ENCODE results near the gene AFAP1L1.
A peak's percentile ranks its signal among the peaks of the same experiment; 100 is the strongest.

The AFAP1L1 gene

DNA sequence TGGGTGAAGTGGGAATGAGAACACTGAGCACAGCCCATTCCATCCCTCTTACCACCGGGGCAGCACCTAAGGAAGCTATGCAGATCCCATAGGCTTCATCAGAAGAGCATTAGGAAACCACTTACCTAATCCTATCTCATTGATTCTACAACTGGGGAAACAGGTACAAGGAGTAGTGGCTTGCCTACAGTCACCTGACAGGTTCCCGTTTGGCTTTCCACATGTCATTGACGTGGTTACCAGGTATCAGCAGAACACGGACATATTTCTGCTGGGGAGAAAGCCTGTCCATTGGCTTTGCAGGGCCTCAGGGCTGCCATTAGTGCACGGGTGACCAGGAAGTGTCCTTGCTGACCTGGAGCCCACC is 11.3 kb downstream of the AFAP1L1 start:
- DNase-seq, result no peak
- Histone ChIP-seq H3K27me3 (ENCODE audit: insufficient read depth, low read depth, severe bottlenecking) (peaks cover 32% of the 10 kb centered on the region), H3K27ac (no peak overlapping the region), H3K4me3 (ENCODE audit: low read depth, low read length) (no peak overlapping the region), H3K36me3 (no peaks in the 10 kb centered on the region), H3K9me3 (ENCODE audit: severe bottlenecking) (no peaks in the 10 kb centered on the region)
- TF ChIP-seq, protein P1, sequence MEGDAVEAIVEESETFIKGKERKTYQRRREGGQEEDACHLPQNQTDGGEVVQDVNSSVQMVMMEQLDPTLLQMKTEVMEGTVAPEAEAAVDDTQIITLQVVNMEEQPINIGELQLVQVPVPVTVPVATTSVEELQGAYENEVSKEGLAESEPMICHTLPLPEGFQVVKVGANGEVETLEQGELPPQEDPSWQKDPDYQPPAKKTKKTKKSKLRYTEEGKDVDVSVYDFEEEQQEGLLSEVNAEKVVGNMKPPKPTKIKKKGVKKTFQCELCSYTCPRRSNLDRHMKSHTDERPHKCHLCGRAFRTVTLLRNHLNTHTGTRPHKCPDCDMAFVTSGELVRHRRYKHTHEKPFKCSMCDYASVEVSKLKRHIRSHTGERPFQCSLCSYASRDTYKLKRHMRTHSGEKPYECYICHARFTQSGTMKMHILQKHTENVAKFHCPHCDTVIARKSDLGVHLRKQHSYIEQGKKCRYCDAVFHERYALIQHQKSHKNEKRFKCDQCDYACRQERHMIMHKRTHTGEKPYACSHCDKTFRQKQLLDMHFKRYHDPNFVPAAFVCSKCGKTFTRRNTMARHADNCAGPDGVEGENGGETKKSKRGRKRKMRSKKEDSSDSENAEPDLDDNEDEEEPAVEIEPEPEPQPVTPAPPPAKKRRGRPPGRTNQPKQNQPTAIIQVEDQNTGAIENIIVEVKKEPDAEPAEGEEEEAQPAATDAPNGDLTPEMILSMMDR (IDR thresholded peaks at IDR 0.05; ENCODE audit: low read depth, low read length), result no peak

DNA sequence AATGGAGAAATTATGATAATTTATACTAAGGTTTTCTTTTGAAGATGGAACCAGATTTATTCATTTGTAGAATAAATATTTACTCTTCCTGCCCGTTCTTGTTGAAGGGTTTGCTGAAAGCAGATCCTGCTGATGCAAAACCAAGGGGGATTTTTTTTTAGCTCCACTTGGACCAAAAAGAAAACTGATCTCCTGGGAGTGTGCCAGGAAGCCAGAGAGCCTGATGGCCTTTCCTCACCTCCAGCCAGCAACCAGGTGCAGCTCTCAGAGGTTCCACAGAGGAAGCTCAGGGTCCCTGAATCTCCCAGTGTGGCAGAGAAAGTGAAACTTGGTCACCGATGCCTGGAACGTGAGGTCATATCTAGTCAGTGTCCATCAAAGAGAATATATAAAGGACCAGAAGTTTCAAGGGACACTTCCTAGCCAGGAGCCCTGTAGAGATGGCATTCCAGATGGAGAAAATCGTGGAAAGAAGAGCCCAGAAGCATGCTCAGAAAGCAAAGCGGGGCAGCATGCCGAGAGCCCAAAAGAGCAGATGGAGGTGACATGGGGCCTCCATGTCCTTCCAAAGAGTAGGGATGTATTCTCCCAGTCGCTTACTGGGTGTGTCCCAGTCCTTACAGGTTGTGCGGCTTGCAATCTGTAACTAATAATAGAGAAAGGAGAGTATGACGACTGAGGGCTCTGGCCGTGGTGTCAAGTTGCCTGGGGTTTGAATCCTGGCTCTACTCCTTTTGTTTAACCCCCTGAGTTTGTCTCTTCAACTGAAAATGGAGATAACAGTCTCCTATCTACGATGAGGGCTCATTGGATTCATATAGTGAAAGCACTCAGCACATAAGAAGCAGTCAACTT is 12.2 kb downstream of the AFAP1L1 start:
- DNase-seq, result no peak
- H3K27ac ChIP-seq, result no peak overlapping the region
- H3K27me3 ChIP-seq (ENCODE audit: insufficient read depth, low read depth, severe bottlenecking), result peaks cover 26% of the 10 kb centered on the region
- no peaks in the 10 kb centered on the region for H3K36me3 ChIP-seq
- TF ChIP-seq, protein P1 (IDR thresholded peaks at IDR 0.05; ENCODE audit: low read depth, low read length), result no peak
- H3K9me3 ChIP-seq (ENCODE audit: severe bottlenecking), result no peaks in the 10 kb centered on the region
- H3K4me3 ChIP-seq (ENCODE audit: low read depth, low read length), result no peak overlapping the region

DNA sequence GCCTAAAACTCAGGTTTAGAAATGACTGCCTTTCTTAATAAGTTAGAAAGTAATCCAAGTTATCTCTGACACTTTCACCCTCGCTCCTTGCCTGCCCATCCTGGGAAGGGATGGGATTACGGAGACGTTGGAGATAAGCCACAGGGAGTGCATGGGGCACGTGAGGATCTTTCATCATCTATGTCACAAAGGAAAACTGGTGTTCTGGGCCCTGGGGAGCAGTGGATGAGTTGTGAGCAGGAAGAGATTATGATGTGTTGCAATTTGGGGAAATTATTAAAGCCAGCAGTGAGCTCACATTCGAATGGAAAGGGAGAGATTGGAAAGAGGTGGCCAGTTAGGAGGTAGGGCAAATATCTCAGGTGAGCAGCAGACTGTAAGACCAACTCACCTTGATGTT is 12.8 kb downstream of the AFAP1L1 start:
- Histone ChIP-seq H3K9me3 (ENCODE audit: severe bottlenecking) (no peaks in the 10 kb centered on the region), H3K36me3 (no peaks in the 10 kb centered on the region), H3K27ac (no peak overlapping the region), H3K4me3 (ENCODE audit: low read depth, low read length) (no peak overlapping the region), H3K27me3 (ENCODE audit: insufficient read depth, low read depth, severe bottlenecking) (peaks cover 27% of the 10 kb centered on the region)
- TF ChIP-seq, protein P1 (IDR thresholded peaks at IDR 0.05; ENCODE audit: low read depth, low read length), result no peak
- peak; percentile 32 for DNase-seq

DNA sequence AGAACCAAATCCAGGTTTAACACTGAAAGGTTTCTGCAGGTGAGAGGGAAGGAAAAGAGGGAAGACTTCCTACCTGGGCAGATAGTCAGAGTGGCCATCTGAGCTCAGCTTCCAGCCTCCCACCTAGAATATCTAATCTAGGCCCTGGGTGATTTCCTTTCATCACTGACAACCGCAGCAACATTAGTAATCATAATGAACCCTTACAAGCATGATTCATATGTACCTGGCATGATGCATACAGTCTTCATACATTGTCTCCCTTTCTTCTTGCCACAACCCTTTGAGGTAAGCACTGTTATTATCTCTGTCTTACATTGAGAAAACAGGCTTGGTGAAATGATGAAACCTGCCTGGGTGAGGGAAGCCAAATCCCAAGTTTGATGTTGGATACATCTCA is 13.5 kb downstream of the AFAP1L1 start:
- Histone ChIP-seq H3K9me3 (ENCODE audit: severe bottlenecking) (no peaks in the 10 kb centered on the region), H3K27ac (no peak overlapping the region)

DNA sequence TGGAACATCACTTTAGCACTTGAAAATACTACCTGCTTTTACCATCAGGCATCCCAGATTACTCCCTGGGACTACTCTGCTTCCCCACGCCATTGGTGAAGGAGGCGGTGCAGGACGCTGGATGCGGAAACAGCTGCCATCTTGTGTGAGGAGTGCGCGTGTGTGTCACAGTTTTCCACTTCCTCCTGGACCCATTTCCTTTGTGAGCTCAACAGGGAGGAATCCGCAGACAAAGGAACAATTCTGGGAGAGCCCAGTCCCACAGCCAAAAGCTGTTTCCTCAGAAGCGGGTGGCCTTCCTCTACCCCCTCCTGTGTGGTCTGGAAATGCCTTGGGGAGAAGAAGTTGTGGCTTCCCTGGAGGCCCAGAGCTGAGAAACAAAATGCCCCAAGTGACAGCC is 16.8 kb downstream of the AFAP1L1 start:
- DNase-seq, result no peak
- Histone ChIP-seq H3K9me3 (ENCODE audit: severe bottlenecking) (no peaks in the 10 kb centered on the region), H3K27me3 (ENCODE audit: insufficient read depth, low read depth, severe bottlenecking) (peaks cover 14% of the 10 kb centered on the region), H3K27ac (no peak overlapping the region), H3K4me3 (ENCODE audit: low read depth, low read length) (no peak overlapping the region), H3K36me3 (no peaks in the 10 kb centered on the region)
- TF ChIP-seq, protein P1 (IDR thresholded peaks at IDR 0.05; ENCODE audit: low read depth, low read length), result no peak

More for the DNA sequence above, 13.5 kb downstream of the AFAP1L1 start:
- TF ChIP-seq, protein P1 (IDR thresholded peaks at IDR 0.05; ENCODE audit: low read depth, low read length), result no peak
- no peaks in the 10 kb centered on the region for H3K36me3 ChIP-seq
- DNase-seq, result no peak
- peaks cover 27% of the 10 kb centered on the region for H3K27me3 ChIP-seq (ENCODE audit: insufficient read depth, low read depth, severe bottlenecking)
- H3K4me3 ChIP-seq (ENCODE audit: low read depth, low read length), result no peak overlapping the region

DNA sequence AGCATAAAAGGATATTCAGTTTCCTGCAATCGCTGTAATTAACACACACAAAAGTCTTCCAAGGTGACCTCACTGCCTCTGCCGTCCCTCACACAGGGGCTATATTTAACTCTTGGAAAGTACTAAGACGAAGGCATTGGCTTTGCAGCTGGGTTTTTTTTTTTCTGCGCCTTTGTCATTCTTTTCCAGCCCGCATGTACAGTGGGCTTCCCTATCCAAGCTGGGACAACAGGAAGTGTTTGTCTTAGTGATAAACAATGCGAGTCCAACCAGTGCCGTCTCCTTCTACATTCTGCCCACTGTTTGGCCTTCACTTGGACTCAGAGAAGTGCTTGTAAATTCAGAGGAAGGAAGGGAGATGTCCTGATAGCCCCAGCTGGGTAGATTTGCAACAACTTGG is 17.6 kb downstream of the AFAP1L1 start:
- TF ChIP-seq, protein P1 (IDR thresholded peaks at IDR 0.05; ENCODE audit: low read depth, low read length), result no peak
- Histone ChIP-seq H3K27ac (no peak overlapping the region), H3K9me3 (ENCODE audit: severe bottlenecking) (no peaks in the 10 kb centered on the region), H3K27me3 (ENCODE audit: insufficient read depth, low read depth, severe bottlenecking) (peaks cover 10% of the 10 kb centered on the region), H3K36me3 (no peaks in the 10 kb centered on the region), H3K4me3 (ENCODE audit: low read depth, low read length) (no peak overlapping the region)
- DNase-seq, result no peak
